Right cardiac atrium (tissue), 5 donors: ENCODE measurements around the gene DRC7. TPM values are rescaled to one million over a fixed set of nuclear protein-coding genes. Genes with fewer than 3 reads are reported as not detected.

Experiments used
- ATAC-seq, 2 donors: fragments of 200-7000 bp; cut with Tn5 transposase; one replicate each; pipeline versions ENCODE4 v1.8.0 to v1.9.1; 2020; ENCODE audit warnings: moderate library complexity in 2 of 2, mild to moderate bottlenecking in 1 of 2
- DNase-seq, 3 donors: peaks; one replicate each; pipeline ENCODE4 v3.0.0-alpha.2; 2020
- H3K27ac ChIP-seq: one replicate; pipeline ENCODE4 v1.5.1; 2013; ENCODE audit warnings: mild to moderate bottlenecking, low read length, control low read depth, moderate library complexity
- H3K27me3 ChIP-seq: one replicate; pipeline ENCODE4 v1.6.1; 2013; ENCODE audit not compliant: control insufficient read depth, insufficient read depth
- H3K4me1 ChIP-seq: one replicate; pipeline ENCODE4 v1.6.1; 2013; ENCODE audit warnings: low read length; ENCODE audit not compliant: control insufficient read depth, insufficient read depth
- H3K4me3 ChIP-seq: one replicate; pipeline ENCODE4 v1.5.1; 2013; ENCODE audit warnings: low read length, control low read depth
- H3K9me3 ChIP-seq: one replicate; pipeline ENCODE4 v1.6.1; 2013; ENCODE audit warnings: low read length; ENCODE audit not compliant: control insufficient read depth
- WGBS: extraction: QIAGEN DNeasy Blood & Tissue Kit; methylation state at CpG from one replicate; pipeline ENCODE4 v1.1.7; 2013; 5-methylcytosine and 5-hydroxymethylcytosine counted together
- intact Hi-C, 4 donors: fragments of 100-400 bp; cut with DNase I; formaldehyde crosslinking; loops; one replicate each; pipeline versions ENCODE4 v1.11.0 to v1.14.0; 2022 to 2023
- polyA plus RNA-seq: library from polyadenylated mRNA; stranded (reverse); fragments of 200-250 nt; gene quantifications from one replicate; pipeline ENCODE4 v1.2.3, GENCODE V29; 2013
- total RNA-seq, 4 donors: library from RNA; stranded (reverse); fragmentation: NEBNext Ultra II Directional; extraction: Animal tissue kit (Norgen Biotek cat#: 25700); gene quantifications; one replicate each; pipeline ENCODE4 v1.2.1, GENCODE V29; 2021
- donor health status: healthy with polysubstance abuse.
- donor health status: DM: no; HTN: yes; CAD: no.
- donor health status: DM: no; HTN: no; CAD: no.
- donor health status: DM: no; HTN: yes; CAD: no; lungs with severe emphysema.
- donor health status: DM: yes; HTN: yes; CAD: no.

DRC7 gene
- total and polyA plus RNA-seq, 5 donors = not detected

DNA sequence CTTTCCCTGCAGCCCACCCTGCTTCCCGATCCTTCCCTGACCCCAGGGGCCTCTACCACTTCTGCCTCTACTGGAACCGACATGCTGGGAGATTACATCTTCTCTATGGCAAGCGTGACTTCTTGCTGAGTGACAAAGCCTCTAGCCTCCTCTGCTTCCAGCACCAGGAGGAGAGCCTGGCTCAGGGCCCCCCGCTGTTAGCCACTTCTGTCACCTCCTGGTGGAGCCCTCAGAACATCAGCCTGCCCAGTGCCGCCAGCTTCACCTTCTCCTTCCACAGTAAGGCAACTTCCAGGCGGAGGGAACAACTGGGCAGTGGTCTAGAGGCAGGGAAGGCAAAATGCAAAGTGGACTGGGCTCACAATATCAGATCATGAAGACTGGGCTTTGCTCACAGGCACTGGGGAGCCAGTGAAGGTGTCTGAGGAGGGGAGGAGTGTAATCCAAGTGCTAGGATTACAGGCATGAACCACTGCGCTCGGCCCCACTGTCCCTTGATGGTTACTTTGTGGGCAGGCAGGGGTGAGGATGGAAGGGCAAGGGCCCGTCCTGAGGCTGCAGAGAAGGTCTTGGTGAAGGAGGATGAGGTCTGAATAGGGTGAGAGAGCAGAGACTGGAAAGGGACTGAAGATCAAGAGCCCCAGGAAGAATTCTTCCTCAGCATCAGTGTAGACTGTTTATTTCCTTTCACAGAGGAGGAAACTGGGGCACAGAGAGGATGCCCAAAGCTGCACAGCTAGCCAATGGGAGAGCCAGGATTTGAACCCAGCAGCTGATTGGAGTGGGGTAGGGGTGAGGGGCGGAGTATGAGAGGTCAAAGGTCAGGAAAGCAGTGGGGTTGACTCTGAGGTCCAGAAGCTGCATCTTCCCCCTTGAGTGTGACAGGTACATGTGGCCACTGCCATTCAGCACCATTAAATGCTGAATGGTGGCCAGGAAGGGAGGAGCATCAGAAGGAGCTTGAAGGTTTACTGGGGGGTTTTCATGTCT, 43.0 kb upstream of the DRC7 start:
- no peak overlapping the region for H3K4me3 ChIP-seq
- DNase-seq (peak in 1 of 3 donors; percentile 20), ATAC-seq (no peak)
- no peaks in the 10 kb centered on the region for H3K9me3 ChIP-seq
- peaks cover 6% of the 10 kb centered on the region for H3K4me1 ChIP-seq
- WGBS = 82% methylated on average over 10 of the region's 10 CpGs
- intact Hi-C loops = loop anchor here in 2 of 4 donors (5.0 to 10.0 kb wide), 2 partner anchors 64 to 343 kb away; no protein-coding TSS in a partner anchor
- no peak overlapping the region for H3K27ac ChIP-seq
- H3K27me3 ChIP-seq = no peaks in the 10 kb centered on the region

GRCh38 chr16:57652695-57653471, 41.7 kb upstream of the DRC7 start:
- no peak overlapping the region for H3K4me3 ChIP-seq
- no peaks in the 10 kb centered on the region for H3K27me3 ChIP-seq
- H3K4me1 ChIP-seq = peaks cover 2% of the 10 kb centered on the region
- no peaks in the 10 kb centered on the region for H3K9me3 ChIP-seq
- intact Hi-C loops = loop anchor here in 2 of 4 donors (5.0 to 10.0 kb wide), 2 partner anchors 66 to 342 kb away; no protein-coding TSS in a partner anchor
- no peak for ATAC-seq
- WGBS = 92% methylated on average over 23 of the region's 23 CpGs
- DNase-seq = no peak
- no peak overlapping the region for H3K27ac ChIP-seq

- Histone ChIP-seq H3K4me3 (no peak overlapping the region), H3K4me1 (no peaks in the 10 kb centered on the region), H3K27me3 (no peaks in the 10 kb centered on the region), H3K27ac (no peak overlapping the region), H3K9me3 (no peaks in the 10 kb centered on the region)
- peak in 1 of 2 donors; percentile 21 for ATAC-seq
- intact Hi-C loops = loop anchor here in 2 of 4 donors (5.0 to 10.0 kb wide), 2 partner anchors 67 to 341 kb away; no protein-coding TSS in a partner anchor
- 52% methylated on average over 16 of the region's 16 CpGs for WGBS
- DNase-seq = no peak
Measured at GRCh38 chr16:57653936-57654335, 40.7 kb upstream of the DRC7 start.

DNA sequence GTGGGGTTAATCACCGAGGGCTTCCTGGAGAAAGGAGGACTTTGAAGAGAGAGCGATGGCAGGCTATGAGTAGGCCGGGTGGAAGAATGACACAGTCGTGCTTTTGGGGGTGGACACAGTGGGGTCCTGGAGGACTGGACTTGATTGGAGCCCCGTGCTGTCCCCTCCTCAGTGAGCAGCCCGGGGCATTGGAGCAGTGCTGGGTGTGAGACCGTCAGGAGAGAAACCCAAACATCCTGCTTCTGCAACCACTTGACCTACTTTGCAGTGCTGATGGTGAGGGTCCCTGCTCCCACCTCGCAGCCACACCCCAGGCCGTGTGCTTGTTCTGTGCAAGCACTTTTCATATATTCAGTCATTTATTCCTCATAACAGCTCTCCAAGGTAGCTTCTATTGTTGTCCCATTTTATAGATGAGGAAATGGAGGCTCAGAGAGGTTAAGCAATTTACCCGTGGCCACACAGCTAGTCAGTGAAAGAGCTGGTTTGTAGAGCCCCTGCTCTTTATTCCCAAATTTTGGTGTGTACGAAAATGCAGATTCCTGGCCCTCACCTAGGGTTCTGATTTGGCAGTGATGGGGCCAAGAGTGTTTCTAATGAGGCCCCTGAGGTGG, 38.2 kb upstream of the DRC7 start:
- WGBS = 84% methylated on average over 11 of the region's 11 CpGs
- H3K4me3 ChIP-seq = no peak overlapping the region
- DNase-seq = no peak
- no peaks in the 10 kb centered on the region for H3K27me3 ChIP-seq
- no peak for ATAC-seq
- H3K4me1 ChIP-seq = no peaks in the 10 kb centered on the region
- H3K27ac ChIP-seq = no peak overlapping the region
- intact Hi-C loops = loop anchor here in 1 of 4 donors (10.0 kb wide), 1 partner anchor 338 kb away; no protein-coding TSS in a partner anchor
- no peaks in the 10 kb centered on the region for H3K9me3 ChIP-seq

DNA sequence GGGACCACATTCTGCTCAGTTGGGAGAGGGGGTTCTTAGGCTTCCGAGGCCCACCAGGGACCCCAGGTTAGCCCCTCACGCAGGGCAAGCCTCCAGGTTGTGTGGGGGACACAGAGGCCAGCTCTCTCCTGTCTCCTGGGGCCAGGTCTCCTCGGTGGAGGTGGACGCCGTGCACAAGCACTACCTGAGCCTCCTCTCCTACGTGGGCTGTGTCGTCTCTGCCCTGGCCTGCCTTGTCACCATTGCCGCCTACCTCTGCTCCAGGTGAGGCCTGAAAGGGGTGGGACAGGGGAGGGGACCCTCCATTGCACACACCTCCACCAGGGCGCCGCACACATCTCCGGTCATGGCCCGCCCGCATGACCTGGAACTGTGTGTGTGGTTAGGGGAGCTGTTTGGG, 37.4 kb upstream of the DRC7 start:
- intact Hi-C loops = loop anchor here in 1 of 4 donors (10.0 kb wide), 1 partner anchor 338 kb away; no protein-coding TSS in a partner anchor
- no peak overlapping the region for H3K27ac ChIP-seq
- no peak for ATAC-seq
- H3K4me3 ChIP-seq = no peak overlapping the region
- no peaks in the 10 kb centered on the region for H3K4me1 ChIP-seq
- DNase-seq = no peak
- no peaks in the 10 kb centered on the region for H3K27me3 ChIP-seq
- H3K9me3 ChIP-seq = no peaks in the 10 kb centered on the region
- 92% methylated on average over 13 of the region's 13 CpGs for WGBS

GRCh38 chr16:57658130-57658877, 36.3 kb upstream of the DRC7 start:
- DNase-seq = no peak
- no peaks in the 10 kb centered on the region for H3K27me3 ChIP-seq
- WGBS = 85% methylated on average over 10 of the region's 10 CpGs
- no peaks in the 10 kb centered on the region for H3K4me1 ChIP-seq
- H3K4me3 ChIP-seq = no peak overlapping the region
- H3K9me3 ChIP-seq = no peaks in the 10 kb centered on the region
- no peak overlapping the region for H3K27ac ChIP-seq
- intact Hi-C loops = loop anchor here in 1 of 4 donors (10.0 kb wide), 1 partner anchor 336 kb away; no protein-coding TSS in a partner anchor
- ATAC-seq = no peak

DNA sequence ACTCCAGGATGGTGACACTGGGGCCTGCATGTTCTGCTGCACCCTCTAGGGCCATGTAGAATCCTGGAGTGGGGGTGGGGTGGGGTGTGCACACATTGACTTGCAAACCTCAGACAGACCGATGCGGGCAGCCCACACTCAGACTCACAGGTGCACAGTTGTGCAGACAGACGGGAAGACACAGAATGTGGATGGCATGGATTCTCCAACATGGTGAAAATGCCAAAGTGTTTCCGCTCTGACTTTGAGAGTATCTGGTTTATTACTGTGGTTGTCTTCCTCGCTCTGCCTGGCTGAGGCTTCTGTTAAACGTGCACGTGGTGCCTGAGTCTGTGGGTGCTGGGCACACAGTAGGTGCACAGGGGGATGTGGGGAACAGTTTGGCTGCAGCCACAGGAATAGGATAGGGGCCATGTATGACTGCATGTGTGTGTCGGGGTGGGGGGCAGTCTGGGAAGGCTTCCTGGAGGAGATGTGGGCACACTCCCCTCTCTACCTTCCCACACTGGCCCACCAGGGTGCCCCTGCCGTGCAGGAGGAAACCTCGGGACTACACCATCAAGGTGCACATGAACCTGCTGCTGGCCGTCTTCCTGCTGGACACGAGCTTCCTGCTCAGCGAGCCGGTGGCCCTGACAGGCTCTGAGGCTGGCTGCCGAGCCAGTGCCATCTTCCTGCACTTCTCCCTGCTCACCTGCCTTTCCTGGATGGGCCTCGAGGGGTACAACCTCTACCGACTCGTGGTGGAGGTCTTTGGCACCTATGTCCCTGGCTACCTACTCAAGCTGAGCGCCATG, 35.5 kb upstream of the DRC7 start:
- Histone ChIP-seq H3K27ac (no peak overlapping the region), H3K4me3 (no peak overlapping the region), H3K4me1 (no peaks in the 10 kb centered on the region), H3K27me3 (no peaks in the 10 kb centered on the region), H3K9me3 (no peaks in the 10 kb centered on the region)
- ATAC-seq (no peak), DNase-seq (no peak)
- 78% methylated on average over 19 of the region's 19 CpGs for WGBS
- intact Hi-C loops = loop anchor here in 1 of 4 donors (10.0 kb wide), 1 partner anchor 336 kb away; no protein-coding TSS in a partner anchor

GRCh38 chr16:57660715-57661463, 33.7 kb upstream of the DRC7 start:
- intact Hi-C loops = no loop called here

GRCh38 chr16:57661510-57661909, 33.1 kb upstream of the DRC7 start:
- no peaks in the 10 kb centered on the region for H3K4me1 ChIP-seq
- 79% methylated on average over 7 of the region's 7 CpGs for WGBS
- H3K27ac ChIP-seq = no peak overlapping the region
- no peak for ATAC-seq
- no peak for DNase-seq
- intact Hi-C loops = no loop called here
- no peaks in the 10 kb centered on the region for H3K9me3 ChIP-seq
- no peaks in the 10 kb centered on the region for H3K27me3 ChIP-seq
- H3K4me3 ChIP-seq = no peak overlapping the region

More at GRCh38 chr16:57660715-57661463, 33.7 kb upstream of the DRC7 start:
- no peaks in the 10 kb centered on the region for H3K27me3 ChIP-seq
- H3K9me3 ChIP-seq = no peaks in the 10 kb centered on the region
- DNase-seq = no peak
- H3K4me1 ChIP-seq = no peaks in the 10 kb centered on the region
- H3K4me3 ChIP-seq = no peak overlapping the region
- ATAC-seq = no peak
- 91% methylated on average over 11 of the region's 11 CpGs for WGBS
- no peak overlapping the region for H3K27ac ChIP-seq
